Adrenal gland (tissue), 12 donors: ENCODE data around the gene KCNG4. TPM values are rescaled to one million over a fixed set of nuclear protein-coding genes. Genes with fewer than 3 reads are reported as not detected.

Experiments
- DNase-seq, 7 donors: peaks; one replicate each; pipeline ENCODE4 v3.0.0-alpha.2; 2019 to 2020
- H3K27ac ChIP-seq, 5 donors: fragments of 200-600 bp; sonication (generic) in 4 of 5; 1 replicate in 3 of 5; 2 replicates in 2 of 5; pipeline versions ENCODE4 v1.5.1 to v1.8.0; 2016 to 2020; ENCODE audit warnings: mild to moderate bottlenecking in 1 of 5
- H3K27me3 ChIP-seq: fragments of 200-600 bp; 2 replicates; pipeline ENCODE4 v1.8.0; 2021
- H3K36me3 ChIP-seq, 2 donors: fragments of 200-600 bp; replicated peaks in 1 of 2; 1 replicate in 1 of 2; 2 replicates in 1 of 2; pipeline versions ENCODE4 v1.5.1 to v1.8.0; 2018 to 2022
- H3K4me1 ChIP-seq, 2 donors: fragments of 200-600 bp; replicated peaks in 1 of 2; 1 replicate in 1 of 2; 2 replicates in 1 of 2; pipeline versions ENCODE4 v1.5.1 to v1.8.0; 2018 to 2021
- H3K4me3 ChIP-seq, 4 donors: fragments of 200-600 bp; sonication (generic) in 3 of 4; one replicate each; pipeline ENCODE4 v1.5.1; 2016 to 2018
- H3K9me3 ChIP-seq, 3 donors: fragments of 200-600 bp; sonication (generic) in 1 of 3; replicated peaks in 1 of 3; 1 replicate in 2 of 3; 2 replicates in 1 of 3; pipeline versions ENCODE4 v1.5.1 to v1.8.0; 2016 to 2021
- CTCF ChIP-seq, 6 experiments: fragments of 450-650 bp in 4 of 6; fragments of 200-600 bp in 2 of 6; sonication (generic) in 1 of 6; IDR thresholded peaks; 1 replicate in 5 of 6; 2 replicates in 1 of 6; pipeline versions ENCODE4 v1.5.1 to v1.8.0; 2016 to 2021; ENCODE audit warnings: antibody characterized with exemption in 6 of 6, mild to moderate bottlenecking in 2 of 6, moderate library complexity in 1 of 6
- POLR2A ChIP-seq, 2 donors: fragments of 450-650 bp; IDR thresholded peaks; one replicate each; pipeline ENCODE4 v1.6.1; 2017; ENCODE audit warnings: antibody characterized with exemption in 2 of 2, mild to moderate bottlenecking in 2 of 2, moderate library complexity in 1 of 2
- WGBS, 4 donors: extraction: QIAGEN DNeasy Blood & Tissue Kit in 2 of 4; methylation state at CpG; one replicate each; pipeline versions ENCODE4 v1.1.5 to v1.1.7; 2013 to 2017; 5-methylcytosine and 5-hydroxymethylcytosine counted together
- intact Hi-C, 2 donors: fragments of 100-400 bp; cut with DNase I; formaldehyde crosslinking; loops; one replicate each; pipeline versions ENCODE4 v1.14.1 to v1.15.0; 2022 to 2023
- polyA plus RNA-seq, 3 donors: library from polyadenylated mRNA; stranded (reverse); fragments of 200-250 nt in 2 of 3; fragments of 350-450 nt in 1 of 3; fragmentation: Illumina TruSeq in 1 of 3; extraction: RNeasy Lipid Tissue Mini Kit (QIAGEN cat#74804) in 1 of 3; gene quantifications; one replicate each; pipeline ENCODE4 v1.2.3, GENCODE V29; 2013 to 2014
- total RNA-seq, 9 donors: library from RNA; depleted of rRNA in 4 of 9; stranded (reverse); fragments of >200 nt in 4 of 9; fragments of 120-200 nt in 1 of 9; fragmentation: NEBNext Ultra II Directional in 1 of 9; extraction: Animal tissue kit (Norgen Biotek cat#: 25700) in 1 of 9; gene quantifications; one replicate each; pipeline versions ENCODE4 v1.1.0 to v1.2.4, GENCODE V29; 2013 to 2023
- donor health status: healthy with polysubstance abuse.
- donor health status: Bipolar disorder and iron deficiency.
- donor health status: DM: yes; HTN: yes; CAD: no.
- donor health status: DM: no; HTN: no; CAD: no.
- donor health status: DM: no; HTN: no; CAD: no.
- donor health status: DM: yes; HTN: yes; CAD: no.

Gene KCNG4
- total and polyA plus RNA-seq, 12 donors, result under 0.01 to 1.3 (median 0.36) TPM; not detected in 4

GRCh38 chr16:84196727-84197394 is 43.0 kb downstream of the KCNG4 start:
- Histone ChIP-seq H3K4me1 (no peaks in the 10 kb centered on the region), H3K9me3 (no peaks in the 10 kb centered on the region), H3K27me3 (no peaks in the 10 kb centered on the region), H3K27ac (no peak overlapping the region), H3K4me3 (no peak overlapping the region), H3K36me3 (no peaks in the 10 kb centered on the region)
- DNase-seq, result no peak
- TF ChIP-seq POLR2A (IDR thresholded peaks at IDR 0.05) (no peak), CTCF (IDR thresholded peaks at IDR 0.05) (no peak)
- intact Hi-C loops, result no loop called here
- 61 to 81% (median 66%) methylated on average over 10 to 16 of the region's 16 CpGs for WGBS, 4 donors

GRCh38 chr16:84196101-84196500 is 43.7 kb downstream of the KCNG4 start:
- 80 to 84% (median 83%) methylated on average over 9 to 16 of the region's 16 CpGs for WGBS, 4 donors
- no peak for DNase-seq
- H3K4me3 ChIP-seq, result no peak overlapping the region
- no peaks in the 10 kb centered on the region for H3K36me3 ChIP-seq
- intact Hi-C loops, result no loop called here
- H3K9me3 ChIP-seq, result no peaks in the 10 kb centered on the region
- no peak for TF ChIP-seq POLR2A (IDR thresholded peaks at IDR 0.05)
- TF ChIP-seq CTCF (IDR thresholded peaks at IDR 0.05), result no peak
- H3K4me1 ChIP-seq, result no peaks in the 10 kb centered on the region
- no peaks in the 10 kb centered on the region for H3K27me3 ChIP-seq
- H3K27ac ChIP-seq, result no peak overlapping the region

- Histone ChIP-seq H3K36me3 (no peaks in the 10 kb centered on the region), H3K9me3 (no peaks in the 10 kb centered on the region), H3K4me3 (no peak overlapping the region), H3K27me3 (no peaks in the 10 kb centered on the region), H3K4me1 (no peaks in the 10 kb centered on the region), H3K27ac (no peak overlapping the region)
- DNase-seq, result no peak
- TF ChIP-seq POLR2A (IDR thresholded peaks at IDR 0.05) (no peak), CTCF (IDR thresholded peaks at IDR 0.05) (no peak)
- intact Hi-C loops, result no loop called here
- WGBS, 4 donors, result 53 to 78% (median 76%) methylated on average over 3 to 38 of the region's 38 CpGs
Observed at GRCh38 chr16:84195201-84196093, 44.4 kb downstream of the KCNG4 start.

GRCh38 chr16:84194470-84195200 is 45.2 kb downstream of the KCNG4 start:
- no peak overlapping the region for H3K4me3 ChIP-seq
- intact Hi-C loops, result no loop called here
- no peak overlapping the region for H3K27ac ChIP-seq
- no peaks in the 10 kb centered on the region for H3K27me3 ChIP-seq
- TF ChIP-seq POLR2A (IDR thresholded peaks at IDR 0.05), result no peak
- no peak for TF ChIP-seq CTCF (IDR thresholded peaks at IDR 0.05)
- no peaks in the 10 kb centered on the region for H3K36me3 ChIP-seq
- no peaks in the 10 kb centered on the region for H3K9me3 ChIP-seq
- 72 to 78% (median 74%) methylated on average over 25 to 34 of the region's 34 CpGs for WGBS, 4 donors
- peak in 1 of 7 donors; percentile 69 for DNase-seq
- H3K4me1 ChIP-seq, result no peaks in the 10 kb centered on the region
